ENCODE data around the gene ZSCAN20. TPM values are rescaled to one million over a fixed set of nuclear protein-coding genes. Genes with fewer than 3 reads are reported as not detected.

The ZSCAN20 gene
- total RNA-seq, 4 donors from 2014 or later, result 2.1 to 6.1 (median 4.0) TPM

GRCh38 chr1:33477451-33477850 is 5.0 kb downstream of the ZSCAN20 start:
- Histone ChIP-seq H3K27ac (no peak overlapping the region), H3K4me3 (no peak overlapping the region), H3K27me3 (no peaks in the 10 kb centered on the region), H3K36me3 (peaks cover 5 to 37% (median 6%) of the 10 kb centered on the region in 3 donors), H3K9me3 (no peaks in the 10 kb centered on the region), H3K4me1 (peaks cover 0 to 20% (median 4%) of the 10 kb centered on the region in 3 donors)
- DNase-seq, result no peak
- 66 to 94% methylated on average over 4 of the region's 4 CpGs for WGBS, 2 donors
- intact Hi-C loops (cut with DNase I), result no loop called here
- no peak for TF ChIP-seq CTCF (IDR thresholded peaks at IDR 0.05)
- TF ChIP-seq POLR2A (IDR thresholded peaks at IDR 0.05), result no peak

DNA sequence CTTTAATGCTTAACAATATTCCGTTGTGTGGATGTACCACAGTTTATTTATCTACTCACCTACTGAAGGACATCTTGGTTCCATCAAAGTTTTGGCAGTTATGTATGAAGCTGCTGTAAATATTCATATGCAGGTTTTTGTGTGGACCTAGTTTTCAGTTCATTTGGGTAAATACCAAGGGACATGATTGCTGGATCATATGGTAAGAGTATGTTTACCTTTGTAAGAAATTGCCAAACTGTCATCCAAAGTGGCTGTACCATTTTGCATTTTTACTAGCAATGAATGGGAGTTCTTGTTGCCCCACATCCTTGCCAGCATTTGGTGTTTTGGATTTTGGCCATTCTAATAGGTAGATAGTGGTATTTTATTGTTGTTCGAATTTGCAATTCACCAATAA is 10.0 kb downstream of the ZSCAN20 start:
- no peak overlapping the region for H3K27ac ChIP-seq
- DNase-seq, result no peak
- H3K36me3 ChIP-seq, result peaks cover 5 to 71% (median 10%) of the 10 kb centered on the region in 3 donors
- no peak overlapping the region for H3K4me3 ChIP-seq
- no peaks in the 10 kb centered on the region for H3K27me3 ChIP-seq
- H3K9me3 ChIP-seq, result peaks cover 0 to 10% (median 0%) of the 10 kb centered on the region in 3 donors
- TF ChIP-seq CTCF (IDR thresholded peaks at IDR 0.05) (no peak), POLR2A (IDR thresholded peaks at IDR 0.05) (no peak)
- 86 to 96% methylated on average over 2 of the region's 2 CpGs for WGBS, 2 donors
- intact Hi-C loops (cut with DNase I), result no loop called here
- H3K4me1 ChIP-seq, result no peaks in the 10 kb centered on the region

DNA sequence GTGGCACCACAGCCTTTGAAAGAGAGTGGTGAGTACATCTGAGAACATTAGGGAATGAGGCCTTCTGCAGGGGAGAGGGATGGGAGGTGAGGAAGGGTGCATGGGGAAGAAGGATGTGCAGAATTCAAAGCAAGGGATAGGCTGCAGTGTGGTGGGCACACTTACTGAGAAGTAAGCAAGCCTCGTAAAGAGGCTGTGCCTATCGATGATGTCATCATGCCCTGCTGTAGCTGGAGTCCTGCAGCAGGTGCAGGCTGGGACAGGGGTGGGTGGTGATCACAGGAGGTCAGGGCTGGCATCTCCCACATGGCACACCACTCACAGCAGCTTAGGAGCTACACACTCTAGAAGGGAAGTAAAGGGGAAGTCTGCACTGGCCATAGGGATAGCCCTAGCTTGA is 16.2 kb downstream of the ZSCAN20 start:
- no peak overlapping the region for H3K4me3 ChIP-seq
- no peak for DNase-seq
- intact Hi-C loops (cut with DNase I), result no loop called here
- 87 to 94% methylated on average over 2 of the region's 2 CpGs for WGBS, 2 donors
- H3K27ac ChIP-seq, result no peak overlapping the region
- H3K36me3 ChIP-seq, result peaks cover 11 to 86% (median 18%) of the 10 kb centered on the region in 3 donors
- TF ChIP-seq CTCF (IDR thresholded peaks at IDR 0.05) (no peak), POLR2A (IDR thresholded peaks at IDR 0.05) (no peak)
- no peaks in the 10 kb centered on the region for H3K4me1 ChIP-seq
- H3K27me3 ChIP-seq, result no peaks in the 10 kb centered on the region
- peaks cover 0 to 24% (median 8%) of the 10 kb centered on the region in 3 donors for H3K9me3 ChIP-seq

DNA sequence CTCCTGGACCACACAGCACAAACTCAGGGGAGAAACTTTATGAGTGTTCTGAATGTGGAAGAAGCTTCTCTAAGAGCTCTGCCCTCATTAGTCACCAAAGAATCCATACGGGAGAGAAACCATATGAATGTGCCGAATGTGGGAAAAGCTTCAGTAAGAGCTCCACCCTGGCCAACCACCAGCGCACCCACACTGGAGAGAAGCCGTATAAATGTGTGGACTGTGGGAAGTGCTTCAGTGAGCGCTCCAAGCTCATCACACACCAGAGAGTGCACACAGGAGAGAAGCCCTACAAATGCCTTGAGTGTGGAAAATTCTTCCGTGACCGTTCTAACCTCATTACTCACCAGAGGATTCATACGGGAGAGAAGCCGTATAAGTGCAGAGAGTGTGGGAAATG is 22.5 kb downstream of the ZSCAN20 start:
- no peak for TF ChIP-seq POLR2A (IDR thresholded peaks at IDR 0.05)
- no peak for TF ChIP-seq CTCF (IDR thresholded peaks at IDR 0.05)
- H3K4me3 ChIP-seq, result no peak overlapping the region
- peaks cover 6 to 73% (median 8%) of the 10 kb centered on the region in 3 donors for H3K36me3 ChIP-seq
- H3K27me3 ChIP-seq, result no peaks in the 10 kb centered on the region
- DNase-seq, result no peak
- no peak overlapping the region for H3K27ac ChIP-seq
- peaks cover 5 to 62% (median 38%) of the 10 kb centered on the region in 3 donors for H3K9me3 ChIP-seq
- intact Hi-C loops (cut with DNase I), result loop anchor here (10.0 kb wide), 1 partner anchor 110 kb away; no protein-coding TSS in a partner anchor
- WGBS, 2 donors, result 94 to 95% methylated on average over 8 of the region's 9 CpGs
- H3K4me1 ChIP-seq, result no peaks in the 10 kb centered on the region

DNA sequence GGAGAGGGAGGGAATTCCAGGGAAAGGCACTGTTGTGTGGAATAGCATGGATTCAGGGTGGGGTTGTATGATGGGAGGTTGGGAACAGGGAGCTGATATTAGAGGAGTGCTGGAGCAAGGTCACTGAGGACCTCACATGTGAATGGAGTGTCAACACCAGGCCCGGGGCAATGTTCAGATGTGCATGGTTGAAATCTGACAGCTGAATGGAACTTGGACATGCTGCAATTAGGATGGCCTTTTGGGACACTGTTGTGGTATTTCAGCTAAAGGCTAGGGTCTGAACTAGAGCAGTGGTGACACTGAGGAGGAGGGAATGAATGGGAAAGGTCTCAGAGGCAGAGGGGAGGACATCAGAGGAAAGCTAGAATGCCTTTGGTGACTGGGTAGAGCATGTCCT is 25.0 kb downstream of the ZSCAN20 start:
- Histone ChIP-seq H3K36me3 (peaks cover 6 to 48% (median 7%) of the 10 kb centered on the region in 3 donors), H3K27ac (no peak overlapping the region), H3K9me3 (peaks cover 5 to 57% (median 38%) of the 10 kb centered on the region in 3 donors), H3K4me3 (no peak overlapping the region), H3K4me1 (no peaks in the 10 kb centered on the region), H3K27me3 (no peaks in the 10 kb centered on the region)
- intact Hi-C loops (cut with DNase I), result loop anchor here (10.0 kb wide), 1 partner anchor 107 kb away; no protein-coding TSS in a partner anchor
- TF ChIP-seq POLR2A (IDR thresholded peaks at IDR 0.05) (no peak), CTCF (IDR thresholded peaks at IDR 0.05) (no peak)
- 90 to 94% methylated on average over 1 of the region's 1 CpG for WGBS, 2 donors
- no peak for DNase-seq
